ENCODE measurements around the gene CPED1. TPM values are rescaled to one million over a fixed set of nuclear protein-coding genes. Genes with fewer than 3 reads are reported as not detected.
A peak's percentile ranks its signal among the peaks of the same experiment; 100 is the strongest.
"Not testable (repeated sequence)": the region's sequence is repeated elsewhere in the genome, so short reads cannot be mapped to it uniquely, and the experiment has no call there.

The CPED1 gene
- total RNA-seq, 1 donor from 2014 or later = 32.3 TPM

GRCh38 chr7:120981888-120982615, 6.5 kb upstream of the CPED1 start:
- DNase-seq = no peak

GRCh38 chr7:120983592-120983991, 4.9 kb upstream of the CPED1 start:
- not testable (repeated sequence) for DNase-seq

- no peak for DNase-seq
Observed at GRCh38 chr7:120984406-120984805, 4.1 kb upstream of the CPED1 start.

- no peak for DNase-seq
Observed at GRCh38 chr7:120985130-120985758, 3.3 kb upstream of the CPED1 start.

- DNase-seq = no peak
Observed at GRCh38 chr7:120985839-120986238, 2.7 kb upstream of the CPED1 start.

- no peak for DNase-seq
Observed at GRCh38 chr7:120986650-120987049, 1.9 kb upstream of the CPED1 start.

- no peak for DNase-seq
Observed at GRCh38 chr7:120987280-120987679, 1.2 kb upstream of the CPED1 start.

GRCh38 chr7:120987683-120988590, 574 bp upstream of the CPED1 start:
- peak; percentile 96 for DNase-seq

GRCh38 chr7:120989257-120990220, 1.0 kb downstream of the CPED1 start:
- peak; percentile 27 for DNase-seq

GRCh38 chr7:120990468-120991118, 2.1 kb downstream of the CPED1 start:
- no peak for DNase-seq

- no peak for DNase-seq
Observed at GRCh38 chr7:120991161-120991560, 2.6 kb downstream of the CPED1 start.

GRCh38 chr7:120991581-120991980, 3.1 kb downstream of the CPED1 start:
- DNase-seq = peak; percentile 46

GRCh38 chr7:120992272-120992964, 3.9 kb downstream of the CPED1 start:
- no peak for DNase-seq

GRCh38 chr7:120992965-120993494, 4.5 kb downstream of the CPED1 start:
- DNase-seq = peak; percentile 56

- no peak for DNase-seq
Observed at GRCh38 chr7:120993553-120994191, 5.2 kb downstream of the CPED1 start.

- no peak for DNase-seq
Observed at GRCh38 chr7:120994512-120995410, 6.2 kb downstream of the CPED1 start.

- no peak for DNase-seq
Observed at GRCh38 chr7:120995654-120996053, 7.1 kb downstream of the CPED1 start.

- DNase-seq = peak; percentile 83
Observed at GRCh38 chr7:120996333-120996987, 7.9 kb downstream of the CPED1 start.
